Calu3 (cell line): Measurements from ENCODE around the gene NLRP12. TPM values are rescaled to one million over a fixed set of nuclear protein-coding genes. Genes with fewer than 3 reads are reported as not detected.
A peak's percentile ranks its signal among the peaks of the same experiment; 100 is the strongest.

ENCODE experiments used
- BruUV-seq: library from RNA; stranded (reverse); fragments of 400-500 nt; replicated peaks from 2 replicates; lab custom pipeline; 2021; lab: Mats Ljungman, UMichigan
- CTCF ChIA-PET: fragments of 300-600 bp; sonication (Branson Sonifier 250); formaldehyde crosslinking; loops from one replicate; lab custom pipeline; 2022; ENCODE audit warnings: antibody characterized with exemption; lab: Charles Lee
- DNase-seq: peaks from one replicate; pipeline ENCODE4 v3.0.0; 2022
- H3K27ac Mint-ChIP-seq: one replicate; pipeline ENCODE4 v1.8.0; 2022; ENCODE audit warnings: mixed read lengths; ENCODE audit not compliant: unreplicated experiment
- H3K27me3 Mint-ChIP-seq: one replicate; pipeline ENCODE4 v1.8.0; 2022; ENCODE audit warnings: mixed read lengths; ENCODE audit not compliant: unreplicated experiment
- H3K36me3 Mint-ChIP-seq: one replicate; pipeline ENCODE4 v1.8.0; 2022; ENCODE audit warnings: mild to moderate bottlenecking, moderate library complexity, mixed read lengths; ENCODE audit not compliant: insufficient read depth, unreplicated experiment
- H3K4me1 Mint-ChIP-seq: one replicate; pipeline ENCODE4 v1.8.0; 2022; ENCODE audit warnings: mild to moderate bottlenecking, low read depth, mixed read lengths; ENCODE audit not compliant: unreplicated experiment
- H3K4me3 Mint-ChIP-seq: one replicate; pipeline ENCODE4 v1.8.0; 2022; ENCODE audit warnings: mild to moderate bottlenecking, low read depth, moderate library complexity, mixed read lengths; ENCODE audit not compliant: unreplicated experiment
- H3K9me3 Mint-ChIP-seq: one replicate; pipeline ENCODE4 v1.8.0; 2022; ENCODE audit warnings: low read depth, mixed read lengths; ENCODE audit not compliant: unreplicated experiment
- intact Hi-C: fragments of 100-400 bp; cut with micrococcal nuclease; formaldehyde crosslinking; loops from one replicate; pipeline ENCODE4 v1.10.0; 2022; ENCODE audit not compliant: unreplicated experiment
- total RNA-seq: library from RNA; stranded (reverse); gene quantifications from 2 replicates; pipeline ENCODE4 v1.2.3, GENCODE V29; 2022
- TF ChIP-seq, protein P1 (sequence below): fragments of 200-600 bp; IDR thresholded peaks from one replicate; pipeline ENCODE4 v1.8.0; 2022; ENCODE audit warnings: antibody characterized with exemption; ENCODE audit not compliant: unreplicated experiment

The NLRP12 gene
- total RNA-seq, 1 experiment from 2014 or later: not detected

DNA sequence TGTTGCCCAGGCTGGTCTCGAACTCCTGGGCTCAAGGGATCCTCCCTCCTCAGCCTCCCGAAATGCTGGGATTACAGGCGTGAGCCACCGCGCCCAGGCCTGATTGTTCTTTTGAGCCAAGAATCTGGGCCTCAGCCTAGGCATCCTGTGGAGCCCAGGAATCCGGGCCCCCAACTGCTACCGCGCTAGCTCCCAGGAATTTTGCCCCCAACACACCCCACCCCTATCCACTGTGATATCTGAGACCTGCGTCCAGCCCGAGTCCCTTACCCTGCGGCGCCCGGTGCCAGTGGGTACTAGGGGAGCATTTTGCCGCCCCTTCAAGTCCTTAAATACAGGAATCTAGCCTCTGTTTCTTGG lies 42.7 kb upstream of the NLRP12 start:
- H3K9me3 Mint-ChIP-seq: no peaks in the 10 kb centered on the region
- TF ChIP-seq, protein P1, sequence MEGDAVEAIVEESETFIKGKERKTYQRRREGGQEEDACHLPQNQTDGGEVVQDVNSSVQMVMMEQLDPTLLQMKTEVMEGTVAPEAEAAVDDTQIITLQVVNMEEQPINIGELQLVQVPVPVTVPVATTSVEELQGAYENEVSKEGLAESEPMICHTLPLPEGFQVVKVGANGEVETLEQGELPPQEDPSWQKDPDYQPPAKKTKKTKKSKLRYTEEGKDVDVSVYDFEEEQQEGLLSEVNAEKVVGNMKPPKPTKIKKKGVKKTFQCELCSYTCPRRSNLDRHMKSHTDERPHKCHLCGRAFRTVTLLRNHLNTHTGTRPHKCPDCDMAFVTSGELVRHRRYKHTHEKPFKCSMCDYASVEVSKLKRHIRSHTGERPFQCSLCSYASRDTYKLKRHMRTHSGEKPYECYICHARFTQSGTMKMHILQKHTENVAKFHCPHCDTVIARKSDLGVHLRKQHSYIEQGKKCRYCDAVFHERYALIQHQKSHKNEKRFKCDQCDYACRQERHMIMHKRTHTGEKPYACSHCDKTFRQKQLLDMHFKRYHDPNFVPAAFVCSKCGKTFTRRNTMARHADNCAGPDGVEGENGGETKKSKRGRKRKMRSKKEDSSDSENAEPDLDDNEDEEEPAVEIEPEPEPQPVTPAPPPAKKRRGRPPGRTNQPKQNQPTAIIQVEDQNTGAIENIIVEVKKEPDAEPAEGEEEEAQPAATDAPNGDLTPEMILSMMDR: no peak
- no peaks in the 10 kb centered on the region for H3K27me3 Mint-ChIP-seq
- peaks cover 86% of the 10 kb centered on the region for H3K36me3 Mint-ChIP-seq
- peak; percentile 11 for DNase-seq
- H3K4me3 Mint-ChIP-seq: peak overlapping the region; percentile 95
- peaks cover 54% of the 10 kb centered on the region for H3K4me1 Mint-ChIP-seq
- intact Hi-C loops: no loop called here
- BruUV-seq: no TSS peak
- H3K27ac Mint-ChIP-seq: peak overlapping the region; percentile 99
- CTCF ChIA-PET: interaction anchor here (0.6 to 1.8 kb wide), 6 partner anchors 15 to 163 kb away, joined by 3 to 10 read pairs (median 6); partner anchors contain the start of gene PRKCG

DNA sequence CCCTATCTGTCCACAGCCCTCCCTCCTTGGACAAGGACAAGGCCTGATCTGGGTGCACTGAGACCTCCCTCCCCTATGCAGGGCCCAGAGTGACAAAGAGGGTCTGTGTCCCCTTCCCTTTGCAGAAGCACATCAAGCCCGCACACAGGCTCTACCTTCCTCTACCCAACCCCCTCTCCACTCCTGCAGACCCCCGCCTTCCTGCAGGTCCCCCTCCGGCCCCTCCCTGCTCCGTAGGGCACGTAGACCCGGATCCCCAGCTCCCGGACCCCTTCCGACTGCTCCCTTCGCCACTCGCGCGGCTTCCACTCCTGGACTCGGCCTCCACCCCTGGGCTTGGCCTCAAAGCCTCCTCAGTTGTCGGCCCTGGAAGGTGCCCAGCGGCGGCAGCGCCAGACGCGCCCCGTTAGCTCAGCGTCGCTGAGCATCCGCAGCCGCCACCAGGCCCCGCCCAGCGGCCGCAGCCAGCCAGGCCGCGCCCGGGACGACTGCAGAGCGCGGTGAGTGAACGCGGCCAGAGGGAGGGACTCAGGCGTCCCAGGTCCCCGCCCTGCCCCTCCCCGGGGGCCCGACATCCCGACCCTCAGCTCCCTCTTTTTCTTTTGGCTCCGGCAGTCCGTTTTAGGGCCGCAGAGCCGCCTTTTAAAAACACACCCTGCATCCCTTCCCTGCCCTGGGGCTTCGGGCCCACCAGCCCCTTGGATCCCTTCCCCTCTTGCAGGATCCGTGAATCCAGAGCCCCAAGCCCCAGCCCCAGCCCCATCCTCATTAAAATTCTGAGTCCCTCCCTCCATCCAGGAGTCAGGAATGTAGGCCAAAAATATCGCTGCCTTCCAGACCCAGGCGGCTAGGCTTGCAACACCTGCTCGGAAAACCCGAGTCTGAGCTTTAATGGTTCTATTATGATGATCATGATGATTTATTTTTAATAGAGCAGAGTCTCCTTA lies 42.1 kb upstream of the NLRP12 start:
- no peaks in the 10 kb centered on the region for H3K9me3 Mint-ChIP-seq
- no TSS peak for BruUV-seq
- peaks cover 47% of the 10 kb centered on the region for H3K4me1 Mint-ChIP-seq
- H3K4me3 Mint-ChIP-seq: peak overlapping the region; percentile 95
- TF ChIP-seq, protein P1: no peak
- peaks cover 80% of the 10 kb centered on the region for H3K36me3 Mint-ChIP-seq
- CTCF ChIA-PET: interaction anchor here (0.6 to 1.1 kb wide), 8 partner anchors 25 to 231 kb away, joined by 3 to 5 read pairs (median 4); no protein-coding TSS in a partner anchor
- peak; percentile 94 for DNase-seq
- no peaks in the 10 kb centered on the region for H3K27me3 Mint-ChIP-seq
- H3K27ac Mint-ChIP-seq: peak overlapping the region; percentile 99
- intact Hi-C loops: loop anchor here (1.0 to 2.0 kb wide), 2 partner anchors 24 to 115 kb away; no protein-coding TSS in a partner anchor

DNA sequence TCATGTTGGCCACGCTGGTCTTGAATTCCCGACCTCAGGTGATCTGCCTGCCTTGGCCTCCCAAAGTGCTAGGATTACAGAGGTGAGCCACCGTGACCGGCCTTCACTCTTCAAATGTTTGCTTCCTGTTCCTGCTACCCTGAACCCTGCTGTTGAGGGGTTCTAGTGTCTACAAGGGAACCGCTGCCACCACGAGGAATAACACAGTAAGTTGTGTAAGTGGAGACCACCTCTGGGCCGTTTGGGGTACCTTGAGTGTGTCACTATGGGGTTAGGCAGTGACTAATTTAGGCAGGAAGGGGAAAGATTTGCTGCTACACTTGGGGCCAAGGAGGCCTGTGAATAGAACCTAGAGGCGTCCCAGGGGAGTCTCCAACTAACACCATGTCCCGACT lies 41.4 kb upstream of the NLRP12 start:
- H3K4me1 Mint-ChIP-seq: peaks cover 40% of the 10 kb centered on the region
- intact Hi-C loops: loop anchor here (1.0 to 2.0 kb wide), 2 partner anchors 23 to 115 kb away; no protein-coding TSS in a partner anchor
- H3K4me3 Mint-ChIP-seq: peak overlapping the region; percentile 95
- CTCF ChIA-PET: interaction anchor here (0.6 to 1.3 kb wide), 5 partner anchors 24 to 231 kb away, joined by 3 to 4 read pairs (median 4); no protein-coding TSS in a partner anchor
- peak overlapping the region; percentile 99 for H3K27ac Mint-ChIP-seq
- DNase-seq: no peak
- H3K9me3 Mint-ChIP-seq: no peaks in the 10 kb centered on the region
- H3K27me3 Mint-ChIP-seq: no peaks in the 10 kb centered on the region
- TF ChIP-seq, protein P1: no peak
- H3K36me3 Mint-ChIP-seq: peaks cover 73% of the 10 kb centered on the region
- TSS peak; percentile 74 for BruUV-seq

DNA sequence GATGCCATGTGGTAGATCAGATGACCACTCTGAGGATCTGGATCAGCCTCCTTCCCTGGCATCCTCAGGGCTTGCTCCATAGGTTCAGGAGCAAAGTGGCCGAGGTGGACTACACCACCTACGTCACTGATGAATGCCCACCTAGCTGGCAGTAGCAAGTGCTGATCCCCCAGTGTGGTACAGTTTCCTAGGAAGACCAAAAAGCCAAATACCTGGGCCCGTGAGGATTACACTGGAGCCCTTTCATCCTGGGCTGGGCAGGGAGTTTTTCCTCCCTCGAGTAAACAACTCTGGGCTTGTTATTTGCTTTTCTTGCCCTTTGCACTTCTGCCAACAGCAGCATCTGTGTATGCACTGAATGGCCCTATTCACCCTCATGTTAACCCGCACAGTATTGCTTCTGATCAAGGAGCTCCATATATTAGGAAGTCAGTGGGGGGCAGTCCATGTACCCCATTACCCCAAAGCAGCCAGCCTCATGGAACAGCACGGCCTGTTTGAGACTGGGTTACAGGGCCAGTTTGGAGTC lies 40.3 kb upstream of the NLRP12 start:
- Mint-ChIP-seq H3K9me3 (no peaks in the 10 kb centered on the region), H3K27me3 (no peaks in the 10 kb centered on the region), H3K27ac (peak overlapping the region; percentile 99), H3K4me3 (peak overlapping the region; percentile 95), H3K4me1 (peaks cover 37% of the 10 kb centered on the region), H3K36me3 (peaks cover 61% of the 10 kb centered on the region)
- BruUV-seq: no TSS peak
- TF ChIP-seq, protein P1: no peak
- CTCF ChIA-PET: interaction anchor here (1.0 to 1.3 kb wide), 2 partner anchors 116 to 166 kb away, joined by 4 read pairs; no protein-coding TSS in a partner anchor
- intact Hi-C loops: loop anchor here (2.0 kb wide), 1 partner anchor 116 kb away; no protein-coding TSS in a partner anchor
- DNase-seq: peak; percentile 73
